ENCODE data around the gene GRID2IP.

Gene GRID2IP

DNA sequence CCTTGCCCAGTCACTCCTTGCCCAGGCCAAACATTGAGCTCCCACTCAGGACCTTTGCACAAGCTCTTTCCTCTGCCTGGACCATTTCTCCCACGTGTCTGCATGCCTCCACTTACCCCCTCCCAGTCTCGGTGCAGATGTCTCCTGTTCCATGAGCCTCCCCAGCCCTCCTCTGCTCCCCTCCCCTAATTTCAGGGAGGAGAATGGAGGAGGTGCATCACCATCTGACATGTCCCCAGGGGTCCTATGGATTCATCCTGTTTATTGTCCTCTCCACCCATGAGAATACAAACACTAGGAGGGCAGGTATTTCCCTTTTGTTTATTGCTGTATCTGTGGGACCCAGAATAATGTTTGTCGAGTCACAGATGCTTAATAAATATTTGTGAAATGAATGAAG, 8.6 kb upstream of the GRID2IP start:
- FAIRE-seq = no peak

DNA sequence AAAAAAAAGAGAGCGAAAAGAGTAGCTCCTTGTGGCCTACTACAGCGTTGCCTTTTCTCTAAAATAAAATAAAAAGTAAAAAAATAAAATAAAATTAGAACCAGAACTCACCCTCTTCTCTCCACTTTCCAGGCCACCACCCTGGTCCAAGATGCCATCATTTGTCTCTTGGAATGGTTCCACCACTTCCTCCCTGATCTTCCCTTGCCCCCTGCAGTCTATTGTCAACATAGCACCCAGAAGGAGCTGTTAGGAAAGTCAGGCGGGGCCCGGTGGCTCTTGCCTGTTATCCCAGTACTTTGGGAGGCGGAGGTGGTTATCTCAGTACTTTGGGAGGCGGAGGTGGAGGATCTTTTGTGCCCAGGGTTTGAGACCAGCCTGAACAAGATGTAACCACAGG, 7.6 kb upstream of the GRID2IP start:
- FAIRE-seq = no peak

DNA sequence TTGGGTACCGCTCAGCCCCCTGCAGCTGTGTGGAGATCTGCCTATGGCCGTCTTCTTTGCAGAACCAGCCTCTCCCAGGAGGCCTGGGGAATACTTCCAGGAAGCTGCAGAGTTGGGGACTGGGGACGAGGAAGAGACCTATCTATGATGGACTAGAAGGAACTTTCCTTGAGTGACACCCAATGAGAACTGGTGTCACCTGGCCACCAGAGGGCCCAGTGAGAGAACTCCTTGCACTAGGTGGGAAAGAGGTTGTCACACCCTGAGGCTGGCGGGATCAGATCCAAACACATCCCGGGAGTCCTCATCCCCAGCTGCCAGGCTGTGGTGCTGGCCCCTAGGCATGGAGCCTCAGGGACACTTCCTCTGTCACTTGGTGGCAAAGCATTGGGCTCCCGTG, 4.9 kb upstream of the GRID2IP start:
- no peak for FAIRE-seq

DNA sequence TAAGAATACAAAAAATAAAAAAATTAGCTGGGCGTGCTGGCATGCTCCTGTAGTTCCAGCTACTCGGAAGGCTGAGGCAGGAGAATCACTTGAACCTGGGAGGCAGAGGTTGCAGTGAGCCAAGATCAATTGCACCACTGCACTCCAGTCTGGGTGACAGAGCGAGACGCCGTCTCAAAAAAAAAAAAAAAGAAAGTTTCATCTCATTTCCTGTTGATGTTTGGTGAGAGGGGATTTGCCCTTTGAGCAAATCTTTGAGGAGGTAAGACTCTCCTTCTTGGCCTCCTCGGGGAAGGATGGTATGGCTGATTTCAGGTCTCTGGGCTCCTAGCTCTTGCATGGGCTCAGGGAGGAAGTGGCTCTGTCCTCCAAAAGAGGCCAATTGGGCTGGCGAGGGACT, 3.6 kb upstream of the GRID2IP start:
- FAIRE-seq = no peak

DNA sequence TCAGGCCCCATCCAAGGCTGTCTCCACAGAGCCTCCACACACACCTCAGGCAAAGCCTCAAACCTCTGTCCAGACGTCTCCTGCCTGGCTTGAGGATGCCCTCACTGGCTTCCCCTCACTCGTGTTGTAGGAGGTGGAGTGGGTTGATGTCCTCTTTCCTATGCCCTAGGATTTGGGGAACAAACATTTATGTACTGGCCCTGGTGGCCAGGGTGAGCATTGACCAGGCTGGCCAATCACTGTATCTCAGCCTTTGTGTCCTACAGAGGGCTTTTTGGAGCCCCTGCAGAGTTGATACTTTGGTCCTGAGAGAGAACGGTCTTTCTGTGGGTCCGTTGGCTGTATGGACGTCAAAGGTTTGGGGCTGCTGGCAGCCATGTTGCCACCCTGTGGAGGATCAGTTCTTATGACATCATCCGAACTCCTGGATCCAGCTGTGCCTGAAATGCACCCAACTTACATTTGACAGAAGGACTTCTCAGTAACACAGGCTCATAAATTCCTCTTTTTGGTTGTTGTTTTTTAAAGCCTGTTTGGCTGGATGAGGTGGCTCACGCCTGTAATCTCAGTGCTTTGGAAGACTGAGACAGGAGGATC, 2.3 kb upstream of the GRID2IP start:
- FAIRE-seq = no peak

DNA sequence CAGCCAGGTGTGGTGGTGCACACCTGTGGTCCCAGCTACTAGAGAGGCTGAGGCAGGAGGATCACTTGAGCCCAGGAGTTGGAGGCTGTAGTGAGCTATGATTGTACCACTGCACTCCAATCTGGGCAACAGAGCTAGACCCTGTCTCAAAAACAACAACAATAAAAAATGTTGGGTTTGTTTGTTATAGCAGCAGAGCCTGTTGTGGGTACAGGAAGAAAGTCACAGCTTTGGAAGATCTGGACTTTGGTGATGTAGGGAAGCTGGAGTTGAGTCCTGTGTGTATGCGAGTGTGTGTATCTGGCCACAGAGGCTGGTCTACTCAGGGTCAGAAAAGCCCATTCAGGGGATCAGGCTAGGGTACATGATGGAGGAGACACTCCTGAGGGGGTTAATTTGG, 3.9 kb downstream of the GRID2IP start:
- FAIRE-seq = no peak

DNA sequence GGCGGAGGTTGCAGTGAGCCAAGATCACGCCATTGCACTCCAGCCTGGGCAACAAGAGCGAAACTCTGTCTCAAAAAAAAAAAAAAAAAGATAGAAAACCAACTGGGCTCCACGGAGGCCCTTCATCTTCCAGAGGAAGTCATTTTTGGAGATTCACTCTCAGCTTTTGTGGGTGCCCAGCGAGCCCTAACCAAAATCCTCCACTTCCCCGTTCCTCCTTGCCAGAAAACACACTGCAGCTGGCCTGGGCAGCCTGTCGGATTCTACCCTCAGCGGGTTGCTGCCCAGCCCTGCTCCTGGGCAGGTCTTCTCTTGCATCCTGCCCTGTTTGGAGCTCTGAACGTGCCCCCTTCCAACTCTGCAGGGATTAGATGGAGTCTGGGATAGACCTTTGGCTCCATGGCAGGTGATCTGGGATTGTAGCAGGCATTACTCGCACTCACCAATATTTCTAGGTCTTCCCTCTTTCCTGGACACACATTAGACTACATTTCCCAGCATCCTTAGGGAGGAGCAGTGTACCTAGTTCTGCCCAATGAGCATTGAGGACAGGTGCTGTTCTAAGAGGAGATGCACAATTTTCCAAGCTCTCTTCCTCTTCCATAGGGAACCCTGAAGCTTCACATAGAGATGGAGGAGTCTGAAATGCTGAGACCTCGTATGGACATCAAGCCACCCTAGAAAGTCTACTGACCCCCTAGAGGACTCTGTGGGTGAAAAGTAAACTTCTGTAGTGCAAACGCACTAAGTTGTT, 4.6 kb downstream of the GRID2IP start:
- no peak for FAIRE-seq

DNA sequence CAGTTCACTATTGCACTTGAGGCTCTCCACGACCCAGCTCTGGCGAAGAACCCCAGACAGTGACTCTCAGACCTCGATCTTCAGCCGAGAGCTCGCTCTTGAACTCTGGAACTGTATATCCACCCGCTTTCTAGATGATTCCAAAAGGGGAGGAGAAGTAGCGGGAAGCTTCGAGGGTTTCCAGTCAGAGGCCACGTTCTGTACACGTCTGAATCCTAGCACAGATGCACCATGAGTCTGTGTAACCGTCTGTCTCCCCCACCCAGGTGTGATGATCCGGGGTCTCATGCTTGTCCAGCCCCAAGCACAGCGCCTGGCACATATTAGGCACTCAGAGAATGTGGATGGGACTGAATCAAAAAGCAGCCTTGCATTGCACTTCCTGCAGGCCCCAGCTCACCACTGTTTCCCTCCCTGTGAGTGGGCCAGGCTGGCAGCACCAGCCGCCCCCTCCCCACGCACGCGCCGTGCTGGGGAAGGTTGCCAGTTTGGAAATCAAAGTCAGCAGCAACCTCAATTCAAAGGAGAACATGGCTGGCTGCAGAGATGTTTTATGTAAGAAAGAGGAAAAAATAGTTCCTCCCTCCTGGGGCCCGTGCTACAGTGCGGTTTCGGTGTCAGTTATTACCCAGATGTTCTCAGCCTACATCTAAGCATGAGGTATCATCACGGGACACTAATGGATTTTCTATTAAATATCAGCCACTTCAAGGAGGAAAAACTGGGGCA, 5.7 kb downstream of the GRID2IP start:
- no peak for FAIRE-seq

DNA sequence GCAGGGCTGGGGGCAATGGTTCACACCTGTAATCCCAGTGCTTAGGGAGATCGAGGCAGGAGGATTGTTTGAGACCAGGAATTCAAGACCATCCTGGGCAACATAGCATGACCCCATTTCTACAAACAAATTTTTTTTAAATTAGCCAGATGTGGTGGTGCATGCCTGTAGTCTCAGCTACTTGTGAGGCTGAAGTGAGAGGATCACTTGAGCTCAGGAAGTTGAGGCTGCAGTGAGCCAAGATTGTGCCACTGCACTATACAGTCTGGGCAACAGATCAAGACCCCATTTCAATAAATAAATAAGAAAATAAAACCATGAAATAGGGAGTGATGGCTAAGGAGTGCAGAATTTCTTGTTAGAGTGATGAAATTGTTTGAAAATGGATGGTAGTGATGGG, 8.9 kb downstream of the GRID2IP start:
- no peak for FAIRE-seq

DNA sequence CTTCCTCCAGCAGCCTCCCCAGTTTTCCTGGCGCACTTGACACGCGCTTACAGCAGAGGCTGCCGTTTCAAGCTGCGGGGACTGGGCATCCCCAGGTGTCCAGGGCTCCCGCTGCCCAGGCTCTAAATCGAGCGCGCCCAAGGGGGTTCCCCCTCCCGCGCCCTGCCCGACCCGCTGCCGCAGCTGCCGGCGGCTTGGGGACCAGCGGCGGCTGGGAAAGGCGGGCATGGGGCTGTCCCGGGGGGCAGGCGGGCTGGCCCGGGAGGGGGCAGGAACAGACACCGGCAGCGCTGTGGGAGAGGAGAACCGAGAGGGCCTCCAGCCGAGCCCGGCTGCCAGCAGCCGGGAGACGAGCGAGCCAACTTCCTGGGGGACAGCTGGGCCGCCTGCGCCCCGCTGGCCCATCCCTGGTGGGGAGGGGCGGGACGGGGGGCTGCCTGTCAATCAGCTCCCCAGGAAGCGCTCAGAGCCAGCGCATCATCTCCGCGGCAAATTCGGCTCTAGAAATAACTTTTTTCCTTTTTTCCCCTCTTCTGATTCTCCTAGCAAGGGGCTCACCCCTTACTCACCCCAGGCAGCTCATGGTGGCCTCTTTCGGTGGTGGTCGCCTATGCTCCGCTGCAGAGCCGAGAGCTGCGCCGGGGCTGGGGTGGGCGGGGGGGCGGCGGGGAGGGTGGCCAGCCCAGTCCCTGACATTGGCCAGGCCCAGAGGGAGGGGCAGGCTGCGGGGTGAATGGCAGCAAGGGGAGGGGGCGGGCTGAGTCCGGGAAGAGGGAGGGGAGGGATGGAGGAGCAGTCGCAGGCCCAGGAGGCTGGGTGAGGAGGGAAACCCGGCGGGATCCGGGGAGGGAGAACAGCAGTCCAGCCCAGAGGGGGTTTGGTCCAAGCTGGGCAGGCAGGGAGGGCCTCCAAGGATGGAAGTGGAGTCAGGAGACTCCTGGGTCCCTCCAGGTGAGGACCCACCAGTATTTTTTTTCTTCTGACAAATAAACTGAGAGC, 14.7 kb downstream of the GRID2IP start:
- FAIRE-seq = no peak

DNA sequence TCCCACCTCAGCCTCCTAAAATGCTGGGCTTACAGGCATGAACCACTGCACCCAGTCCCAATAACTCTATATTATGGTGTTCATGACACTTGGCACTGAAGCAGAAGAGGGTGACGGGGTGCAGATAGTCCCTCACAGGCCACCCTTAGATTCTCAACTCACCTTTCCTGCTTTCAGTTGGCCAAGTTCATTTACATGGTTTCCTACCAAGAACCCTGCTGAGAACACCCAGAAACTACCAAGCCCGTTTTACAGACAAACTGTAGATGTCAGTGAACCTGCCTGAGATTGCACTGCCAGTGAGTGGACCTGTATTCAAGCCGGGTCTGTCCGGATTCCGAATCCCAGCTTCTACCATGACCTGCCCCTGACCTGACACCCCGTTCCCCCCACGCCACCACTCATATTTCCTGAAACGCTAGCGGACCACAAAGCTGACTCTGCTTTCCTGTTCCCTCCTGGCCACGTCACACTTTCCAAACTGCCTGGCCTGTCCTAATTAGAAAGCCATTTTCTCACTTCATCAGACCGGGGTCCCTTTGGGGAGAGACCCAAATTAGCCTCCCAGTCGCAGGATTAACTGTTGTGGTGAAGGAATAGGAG, 17.3 kb downstream of the GRID2IP start:
- FAIRE-seq = no peak

DNA sequence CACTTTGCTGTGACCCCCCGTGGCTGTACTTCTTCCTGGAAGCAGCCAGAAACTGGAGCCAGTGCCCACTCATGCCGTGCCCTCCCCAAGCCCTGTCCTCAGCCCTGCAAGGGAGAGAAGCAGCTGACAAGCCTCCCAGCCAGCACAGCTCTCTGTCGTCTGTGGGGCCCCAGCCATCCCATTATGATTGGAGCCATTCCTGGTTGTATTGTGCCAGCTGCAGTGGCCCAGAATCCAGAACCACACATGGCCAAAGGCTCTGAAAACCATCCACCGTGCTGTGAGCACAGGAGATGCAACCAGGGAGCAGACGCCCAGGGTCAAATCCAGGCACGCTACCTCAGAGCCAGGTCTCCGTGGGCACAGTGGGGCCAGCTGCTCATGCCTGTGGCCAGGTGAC, 18.7 kb downstream of the GRID2IP start:
- FAIRE-seq = no peak

DNA sequence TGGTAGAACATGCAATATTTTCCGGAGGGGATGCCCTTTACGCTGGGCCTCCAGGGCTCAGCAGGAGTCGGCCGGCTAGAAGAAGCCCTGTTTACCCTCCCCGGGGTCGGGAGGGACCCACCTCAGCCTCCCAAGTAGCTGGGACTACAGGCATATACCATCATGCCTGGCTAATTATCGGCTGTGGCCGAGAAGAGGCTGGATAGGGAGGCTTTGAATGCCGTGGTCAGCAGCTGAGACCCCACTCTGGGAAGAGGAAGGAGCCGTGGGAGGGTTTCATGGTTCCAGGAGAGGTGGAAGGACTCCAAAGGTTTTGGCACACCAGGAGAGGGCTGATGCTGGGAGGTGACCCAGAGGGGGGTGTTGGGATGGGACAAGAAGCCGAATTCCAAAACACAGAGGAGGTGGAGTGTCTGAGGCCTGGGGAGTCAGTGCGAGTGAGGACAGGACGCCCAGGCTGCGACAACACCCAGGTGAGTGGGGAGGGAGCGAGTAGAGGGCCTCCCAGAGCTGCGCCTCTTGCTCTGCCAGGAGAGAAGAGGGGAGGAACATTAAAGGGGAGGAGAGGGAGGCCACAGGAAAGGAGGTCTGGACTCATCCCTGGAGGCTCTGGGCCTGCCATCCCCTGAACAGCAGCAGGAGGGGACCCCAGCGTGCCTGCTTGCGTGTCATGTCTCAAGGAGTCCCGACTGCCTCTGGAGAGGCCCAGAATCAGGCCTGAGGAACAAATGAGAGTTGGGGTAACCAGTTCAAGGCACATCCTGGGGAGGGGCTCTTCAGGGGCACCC, 19.6 kb downstream of the GRID2IP start:
- no peak for FAIRE-seq

DNA sequence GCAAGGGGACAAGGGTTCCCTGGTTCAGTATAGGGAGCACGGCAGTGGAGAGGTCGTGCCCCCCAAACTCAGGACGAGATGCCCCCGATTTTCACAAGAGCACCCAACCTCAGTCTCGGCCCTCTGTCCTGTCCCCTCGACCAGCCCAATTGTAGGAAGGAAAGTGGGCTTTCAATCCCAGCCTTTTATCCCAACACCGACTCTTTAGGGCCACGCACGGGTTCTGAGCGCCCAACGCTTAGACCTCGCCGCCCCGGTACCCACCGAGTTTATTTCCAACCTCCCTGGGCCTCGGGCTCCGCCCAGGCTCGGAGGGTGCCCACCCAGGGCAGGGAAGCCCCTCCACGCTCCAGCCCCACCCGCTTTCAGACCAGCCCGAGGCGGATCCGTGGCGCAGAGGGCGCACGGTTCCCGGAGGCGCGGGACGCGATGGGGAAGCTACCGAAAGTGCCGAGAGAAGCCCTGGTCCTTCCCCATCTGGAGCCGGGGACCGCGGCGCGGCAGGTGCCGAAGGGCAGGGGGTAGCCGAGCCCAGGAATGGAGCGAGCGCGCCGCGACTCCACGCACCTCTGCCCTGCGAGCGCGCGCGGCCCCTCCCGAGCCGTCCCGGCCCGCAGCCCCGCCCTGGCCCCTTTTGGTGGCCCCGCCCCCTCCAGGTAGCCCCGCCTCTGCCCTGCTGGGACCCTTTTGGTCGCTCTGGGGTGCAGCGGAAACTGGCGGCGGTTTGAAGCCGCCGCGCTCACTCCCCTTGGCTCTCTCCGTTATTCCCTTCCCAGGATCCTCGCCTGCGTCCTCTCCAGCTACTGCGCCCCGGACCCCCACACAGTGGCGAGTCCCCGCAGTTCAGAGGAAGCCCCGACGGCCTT, 20.4 kb downstream of the GRID2IP start:
- no peak for FAIRE-seq

DNA sequence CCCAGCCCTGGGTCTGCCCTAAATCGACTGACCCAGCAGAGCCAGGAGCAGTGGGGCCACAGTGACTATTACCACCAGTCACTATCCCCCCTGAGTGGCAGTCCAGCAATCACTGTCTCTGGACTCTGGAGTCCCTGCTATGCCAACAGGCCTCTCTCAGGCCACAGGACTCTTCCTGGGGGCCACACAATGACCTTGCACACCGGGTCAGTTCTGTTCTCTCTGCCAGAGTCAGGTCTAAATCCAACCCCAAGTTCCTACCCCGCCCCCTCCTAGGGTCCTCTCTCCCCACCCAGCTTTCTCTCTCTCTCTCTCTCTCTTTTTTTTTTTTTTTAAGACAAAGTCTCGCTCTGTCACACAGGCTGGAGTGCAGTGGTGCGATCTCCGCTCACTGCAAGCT, 21.6 kb downstream of the GRID2IP start:
- no peak for FAIRE-seq

DNA sequence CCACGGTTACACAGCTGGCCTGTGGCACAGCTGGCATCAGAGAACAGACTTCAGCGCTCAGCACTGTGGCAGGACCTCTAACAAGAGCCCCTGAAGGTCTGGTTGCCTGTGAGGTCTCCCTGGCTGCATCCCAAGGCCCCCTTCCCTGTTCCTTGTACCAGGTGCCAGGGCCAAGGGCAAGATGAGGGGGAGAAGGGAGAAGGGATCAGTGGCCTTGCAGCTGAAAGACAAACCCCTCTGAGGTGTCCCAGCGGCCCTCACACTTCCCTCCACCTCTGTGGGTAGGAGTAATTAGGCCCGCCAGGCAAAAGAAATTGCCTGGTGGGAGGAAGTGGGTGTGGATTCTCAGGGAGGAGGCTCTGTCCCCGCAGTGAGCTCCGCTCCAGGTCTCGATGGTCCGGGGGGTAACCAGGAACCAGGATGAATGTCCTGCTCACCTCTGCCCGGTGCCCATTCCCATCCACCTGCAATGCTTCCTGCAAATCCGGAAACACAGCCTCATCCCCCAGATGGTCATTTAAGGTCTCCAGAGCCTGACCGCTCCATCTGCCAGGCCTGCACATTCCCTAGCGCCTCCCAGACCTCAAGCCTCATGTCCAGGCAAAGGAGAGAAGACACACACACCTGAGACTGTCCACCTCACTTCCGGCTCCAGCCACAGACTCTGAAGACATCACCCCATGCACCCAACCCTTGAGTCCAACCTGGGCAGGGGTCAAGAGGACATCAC, 22.7 kb downstream of the GRID2IP start:
- no peak for FAIRE-seq

DNA sequence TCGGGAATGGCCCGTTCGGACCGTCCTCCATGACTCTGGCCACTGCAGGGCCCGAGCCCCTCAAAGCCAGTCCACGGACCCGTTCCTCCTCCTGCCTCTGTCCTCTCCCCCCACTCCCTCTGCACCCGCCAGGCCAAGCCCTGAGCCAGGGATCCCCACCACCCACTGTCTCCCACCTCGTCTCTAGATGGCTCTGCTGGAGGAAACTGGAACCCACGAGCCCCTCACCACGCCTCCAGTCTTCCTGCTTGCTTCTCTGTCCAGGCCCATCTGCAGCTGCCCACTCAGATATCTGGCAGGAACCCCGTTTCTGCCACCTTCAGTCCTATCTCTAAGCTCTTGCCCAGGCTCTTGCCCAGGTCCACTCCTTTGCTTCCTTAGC, 24.3 kb downstream of the GRID2IP start:
- no peak for FAIRE-seq

DNA sequence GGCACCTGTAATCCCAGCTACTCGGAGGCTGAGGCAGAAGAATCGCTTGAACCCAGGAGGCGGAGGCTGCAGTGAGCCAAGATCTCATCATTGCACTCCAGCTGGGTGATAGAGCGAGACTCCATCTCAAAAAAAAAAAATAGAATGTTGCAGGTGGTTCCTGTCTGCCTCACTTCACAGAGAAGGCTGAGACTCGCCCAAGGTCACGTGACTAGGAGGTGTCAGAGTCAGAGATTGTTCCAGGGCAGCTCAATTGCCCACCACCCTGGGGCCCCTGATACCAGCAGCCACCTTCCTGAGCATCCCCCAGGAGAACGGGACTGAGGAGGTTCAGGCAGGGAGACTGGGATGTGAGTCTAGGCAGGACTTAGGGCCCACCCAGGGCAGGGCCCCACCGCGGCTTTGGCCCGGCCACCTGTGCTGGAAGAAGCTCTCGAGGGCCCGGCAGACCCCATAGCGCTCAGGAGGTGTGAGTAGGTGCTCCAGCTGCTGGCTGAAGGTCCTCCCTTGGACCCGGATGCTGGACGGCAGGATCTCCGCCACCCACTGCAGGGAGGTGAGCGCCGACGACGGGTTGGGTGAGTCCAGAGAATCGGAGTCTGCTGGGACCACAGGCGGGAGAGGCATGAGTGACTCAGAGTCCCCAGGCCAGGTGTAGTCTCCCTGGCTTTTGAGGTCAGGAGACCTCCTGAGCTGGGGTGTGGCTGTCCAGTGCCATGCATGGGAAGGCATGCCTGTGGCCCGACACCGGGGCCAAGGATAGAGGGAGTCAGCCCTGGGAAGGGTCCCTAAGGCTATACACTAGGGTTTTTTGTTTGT, 30.9 kb downstream of the GRID2IP start:
- FAIRE-seq = no peak

DNA sequence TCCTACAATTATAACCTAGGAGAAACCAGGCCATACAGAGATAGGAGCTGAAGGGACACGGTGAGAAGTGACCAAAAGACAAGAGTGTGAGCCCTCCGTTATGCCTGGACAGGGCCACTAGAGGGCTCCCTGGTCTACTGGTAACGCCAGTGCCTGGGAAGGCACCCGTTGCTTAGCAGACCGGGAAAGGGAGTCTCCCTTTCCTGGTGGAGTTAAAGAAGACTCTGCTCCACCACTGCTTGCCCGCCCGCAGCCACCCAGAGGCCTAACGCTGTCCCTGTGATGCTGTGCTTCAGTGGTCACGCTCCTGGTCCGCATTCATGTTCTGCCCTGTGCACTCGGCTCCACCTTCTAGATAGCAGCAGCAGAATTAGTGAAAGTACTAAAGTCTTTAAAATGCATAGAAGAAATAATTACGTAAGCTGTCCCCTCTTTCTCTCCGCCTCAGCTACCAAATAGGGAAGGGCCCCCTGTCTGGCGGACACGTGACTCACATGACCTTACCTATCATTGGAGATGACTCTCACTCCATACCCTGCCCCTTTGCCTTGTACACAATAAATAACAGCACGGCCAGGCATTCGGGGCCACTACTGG, 34.8 kb downstream of the GRID2IP start:
- no peak for FAIRE-seq
